ENCODE results near the gene BTG4.
A peak's percentile ranks its signal among the peaks of the same experiment; 100 is the strongest.

The BTG4 gene

DNA sequence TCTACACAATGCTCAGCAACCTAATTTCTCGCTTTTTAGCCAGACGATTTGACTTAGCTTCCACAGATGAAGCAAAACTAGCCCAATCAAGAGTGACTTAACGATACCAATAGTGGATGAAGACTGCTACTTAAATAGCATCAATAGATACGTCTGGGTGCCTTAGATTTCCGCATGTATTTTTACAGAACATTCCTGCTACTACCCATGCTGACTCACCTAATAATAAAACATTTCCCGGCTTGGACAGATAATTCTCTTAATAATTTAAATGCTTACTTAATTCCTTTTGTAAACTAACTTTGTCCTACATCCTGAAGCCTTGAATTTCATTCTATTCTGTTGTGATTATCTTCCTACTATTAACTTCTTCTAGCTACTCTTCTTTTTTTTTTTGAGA is 23.1 kb upstream of the BTG4 start:
- no peak for DNase-seq

DNA sequence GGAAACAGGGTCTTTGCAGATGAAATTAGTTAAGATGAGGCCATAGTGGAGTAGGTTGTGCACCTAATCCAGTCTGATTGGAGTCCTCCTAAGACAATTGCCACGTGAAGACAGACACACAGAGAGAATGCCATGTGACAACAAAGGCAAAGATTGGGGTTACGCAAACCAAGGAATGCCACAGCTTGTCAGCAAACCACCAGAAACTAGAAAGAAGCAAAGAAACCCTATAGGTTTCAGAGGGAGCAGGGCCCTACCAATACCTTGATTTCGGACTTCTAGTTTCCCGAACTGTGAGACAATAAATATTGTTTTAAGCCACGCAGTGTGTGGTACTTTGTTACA is 20.2 kb upstream of the BTG4 start:
- no peak for DNase-seq

DNA sequence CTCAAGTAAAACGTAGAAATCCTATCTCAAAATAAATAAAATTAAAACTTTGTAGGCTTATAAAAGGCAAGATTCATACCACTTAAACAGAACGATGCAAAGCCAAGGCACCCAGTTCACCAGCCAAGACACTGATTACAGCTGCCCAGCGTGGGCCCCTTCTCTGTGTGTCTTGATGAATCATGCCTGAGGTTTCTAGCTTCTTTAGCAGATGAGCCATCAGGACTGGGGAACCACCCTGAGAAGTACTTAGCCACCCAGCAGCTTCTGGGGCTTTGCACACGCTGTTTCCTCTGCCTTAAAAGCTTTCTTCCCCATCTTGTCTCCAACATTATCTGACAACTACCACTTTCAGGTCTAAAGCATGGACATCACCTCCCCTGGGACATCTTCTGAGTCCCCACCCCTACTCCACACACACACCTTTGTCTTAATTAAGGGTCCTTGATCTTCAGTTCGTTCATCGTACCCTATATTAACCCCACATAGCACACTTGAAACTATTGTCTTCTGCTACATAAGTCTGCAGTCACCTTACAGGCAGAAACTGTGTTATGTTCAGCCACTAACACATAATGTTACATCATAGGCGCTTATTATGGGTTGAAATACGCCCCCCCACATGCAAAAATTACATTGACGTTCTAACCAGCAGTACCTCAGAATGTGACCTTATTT is 19.6 kb upstream of the BTG4 start:
- DNase-seq: no peak

DNA sequence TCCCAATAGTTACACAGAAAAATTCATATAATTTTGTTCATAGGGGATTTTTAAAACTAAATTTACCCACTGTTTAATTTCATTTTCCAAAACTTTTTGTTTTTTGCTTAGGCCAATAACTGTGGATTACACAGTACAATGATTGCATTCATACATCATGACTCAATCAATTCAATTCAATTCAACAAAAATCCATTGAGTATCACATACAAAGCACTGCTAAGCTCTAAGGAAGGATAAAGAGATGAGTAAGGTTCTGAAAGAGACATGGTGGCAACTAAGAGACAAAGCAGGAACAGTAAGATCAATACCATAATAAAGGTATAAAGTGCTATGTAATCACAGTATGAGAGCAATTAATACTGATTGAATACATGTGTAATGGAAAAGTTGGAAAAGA is 18.9 kb upstream of the BTG4 start:
- no peak for DNase-seq

DNA sequence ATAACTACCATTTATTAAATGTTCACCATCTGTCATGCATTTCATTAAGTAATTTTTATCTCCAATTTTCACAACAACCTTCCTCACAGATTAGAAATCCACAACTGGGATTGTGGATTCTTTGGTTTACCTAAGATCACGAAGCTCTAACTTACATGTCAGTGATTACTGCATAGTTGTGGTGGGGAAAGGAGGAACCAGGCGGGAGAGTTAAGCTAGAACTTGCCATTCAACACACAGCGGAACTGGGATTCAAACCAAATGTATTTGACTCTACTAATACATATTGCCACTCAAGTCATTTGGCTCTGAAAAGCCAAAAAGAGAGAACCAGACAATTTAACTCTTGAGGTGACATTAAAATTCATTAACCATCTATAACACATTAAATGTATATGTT is 17.9 kb upstream of the BTG4 start:
- DNase-seq: no peak

DNA sequence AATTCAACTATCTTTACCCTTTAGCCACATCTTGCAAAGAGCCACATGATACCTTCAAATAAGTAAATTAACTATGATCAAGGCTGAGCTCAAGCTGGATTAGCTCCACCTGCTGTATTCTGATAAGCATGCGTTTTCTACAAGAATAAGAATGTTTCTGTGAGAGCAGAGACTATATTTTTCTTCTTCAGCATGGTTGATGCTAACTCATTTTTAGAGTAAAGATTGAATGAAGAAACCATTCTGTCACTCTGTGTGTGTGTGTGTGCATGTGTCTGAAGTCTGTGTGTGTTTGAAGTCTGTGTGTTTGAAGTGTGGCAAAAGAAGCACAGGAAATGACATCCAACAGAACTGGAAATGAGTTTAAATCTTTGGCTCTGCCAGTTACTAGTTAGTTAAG is 16.4 kb upstream of the BTG4 start:
- no peak for DNase-seq

DNA sequence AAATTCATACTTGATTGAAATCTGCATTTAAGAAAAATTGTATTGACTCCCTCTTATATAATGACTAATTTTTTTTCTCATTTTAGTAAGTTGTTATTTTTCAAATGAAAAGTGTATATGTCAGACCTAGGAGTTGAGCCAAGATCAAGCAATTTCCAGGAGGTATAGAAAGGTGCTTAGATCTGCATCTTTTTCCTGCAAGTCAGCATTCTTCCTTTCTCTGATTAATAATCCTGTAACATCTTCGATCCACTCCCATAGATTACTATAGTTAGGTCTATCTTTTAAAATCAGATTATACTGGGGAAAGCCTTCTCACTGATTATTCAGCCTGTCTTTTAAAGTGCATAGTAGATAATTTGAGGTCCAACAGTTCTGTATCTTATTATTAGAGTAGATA is 15.1 kb upstream of the BTG4 start:
- no peak for DNase-seq

DNA sequence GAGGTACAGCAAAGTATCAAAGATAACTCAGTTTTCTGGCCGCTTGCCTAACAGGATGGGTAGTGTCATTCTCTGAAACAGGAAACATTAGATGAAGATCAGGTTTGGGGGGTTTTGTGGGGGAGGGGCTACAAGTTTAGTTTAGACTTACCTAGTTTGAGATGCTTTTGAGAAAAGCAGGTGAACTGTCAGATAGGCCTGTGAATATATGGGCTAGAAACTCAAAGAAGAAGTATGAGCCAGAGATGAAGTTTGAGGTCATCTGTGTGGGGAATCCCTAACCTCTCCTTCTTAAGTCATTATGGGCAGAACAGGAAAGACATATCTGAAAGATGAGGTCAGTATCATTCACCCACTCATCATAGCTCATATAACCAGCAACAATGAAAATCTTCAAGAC is 14.3 kb upstream of the BTG4 start:
- no peak for DNase-seq

DNA sequence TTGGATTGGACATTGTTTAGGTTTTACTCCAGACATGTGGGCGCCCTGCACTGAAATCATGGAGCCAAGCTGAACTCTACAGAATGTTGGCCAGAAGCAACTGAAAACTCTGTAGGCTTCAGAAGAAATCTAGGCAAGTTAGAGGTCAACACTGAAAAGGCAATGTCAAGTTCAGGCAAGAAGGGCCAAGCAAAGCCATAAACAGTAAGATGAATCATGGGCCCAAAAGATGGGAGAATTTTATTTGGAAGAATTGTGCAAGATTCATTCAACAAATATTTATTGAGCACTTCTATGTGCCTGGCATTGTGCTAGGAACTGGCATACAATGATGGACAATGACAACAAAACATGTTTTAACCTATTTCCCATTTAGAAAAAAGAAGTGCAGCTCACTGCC is 13.3 kb upstream of the BTG4 start:
- DNase-seq: no peak

DNA sequence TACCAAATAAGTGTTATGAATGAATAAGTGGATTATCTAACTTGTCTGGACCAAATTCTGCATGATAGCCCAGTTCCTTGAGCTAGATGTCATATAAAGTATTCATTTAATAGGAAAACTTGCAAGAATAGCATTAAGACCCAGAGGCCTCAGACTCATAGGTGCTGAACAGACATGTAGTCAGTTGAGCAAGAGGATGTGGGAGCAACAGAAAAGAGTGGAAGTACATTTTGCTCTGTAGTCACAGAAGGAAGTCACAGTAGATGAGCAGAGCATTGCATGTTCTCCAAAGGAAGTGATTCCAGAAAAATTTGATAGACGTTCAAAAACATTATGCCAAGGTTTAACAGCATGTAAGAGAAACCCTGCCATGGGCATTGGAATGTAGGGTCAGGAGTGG is 11.9 kb upstream of the BTG4 start:
- no peak for DNase-seq

DNA sequence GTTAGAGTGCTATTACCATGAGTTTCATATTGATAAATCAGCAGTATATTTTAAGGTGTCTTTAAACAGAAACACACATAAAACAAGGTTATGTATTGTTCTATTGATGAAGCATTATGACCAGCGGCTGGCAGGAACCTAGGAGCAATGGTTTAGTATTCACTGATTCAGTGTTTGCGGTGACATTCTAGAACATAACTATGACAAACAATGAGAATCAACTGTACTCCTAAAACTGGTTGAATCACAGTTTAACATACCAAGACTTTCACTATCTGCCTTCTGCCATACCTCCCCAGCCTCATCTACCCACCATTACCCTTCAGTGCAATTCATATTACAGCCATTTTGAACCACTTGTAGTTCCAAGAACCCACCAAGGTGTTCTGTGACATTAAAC is 11.2 kb upstream of the BTG4 start:
- DNase-seq: no peak

DNA sequence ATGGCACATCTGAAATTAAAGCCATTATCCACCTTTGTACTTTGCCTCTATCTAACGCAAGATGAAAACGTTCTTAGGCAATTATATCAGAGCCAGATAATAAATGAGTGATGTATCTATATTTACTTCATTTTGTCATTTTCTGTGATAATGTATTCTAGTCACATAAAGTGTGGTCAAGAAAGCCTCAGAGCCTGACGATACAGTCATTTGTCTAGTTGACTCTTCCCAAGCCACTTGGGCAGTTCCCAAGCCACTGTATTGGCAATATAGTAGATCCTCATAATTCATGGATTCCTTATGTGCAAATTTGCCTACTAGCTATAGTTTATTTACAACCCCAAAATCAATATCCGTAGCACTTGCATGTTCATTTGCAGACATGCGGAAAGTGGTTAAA is 10.2 kb upstream of the BTG4 start:
- no peak for DNase-seq

DNA sequence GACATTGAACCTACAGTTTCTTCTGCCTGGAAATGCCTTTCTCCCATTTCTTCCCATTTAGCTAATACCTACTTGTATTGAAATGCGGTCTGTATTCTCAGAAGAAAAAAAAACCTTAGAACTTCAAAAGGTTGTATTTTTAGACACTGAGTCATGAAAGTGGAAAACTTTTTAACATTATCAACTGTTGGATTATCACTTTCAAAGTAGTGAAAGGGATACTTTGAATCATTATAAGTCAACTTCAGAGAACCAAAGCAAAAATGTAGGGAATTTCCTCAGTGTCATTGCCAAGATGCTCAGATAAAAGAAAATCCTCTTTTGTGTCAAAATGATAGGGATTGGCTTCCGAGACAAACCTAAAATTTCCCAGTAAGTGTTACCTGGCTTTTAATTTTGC is 8.9 kb upstream of the BTG4 start:
- DNase-seq: no peak

DNA sequence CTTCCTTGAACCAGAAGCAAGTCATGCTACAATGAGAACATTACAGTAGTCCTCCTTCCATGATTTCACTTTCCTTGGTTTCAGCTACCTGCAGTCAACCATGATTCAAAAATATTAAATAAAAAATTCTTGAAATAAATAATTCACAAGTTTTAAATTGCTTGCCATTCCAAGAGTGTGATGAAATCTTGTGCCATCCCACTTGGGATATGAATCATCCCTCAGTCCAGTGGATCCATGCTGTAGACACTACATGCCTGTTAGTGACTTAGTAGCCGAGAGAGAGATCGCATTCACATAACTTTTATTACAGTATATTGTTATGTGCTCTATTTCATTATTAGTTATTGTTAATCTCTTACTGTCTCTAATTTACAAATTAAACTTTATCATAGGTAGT is 8.4 kb upstream of the BTG4 start:
- no peak for DNase-seq

DNA sequence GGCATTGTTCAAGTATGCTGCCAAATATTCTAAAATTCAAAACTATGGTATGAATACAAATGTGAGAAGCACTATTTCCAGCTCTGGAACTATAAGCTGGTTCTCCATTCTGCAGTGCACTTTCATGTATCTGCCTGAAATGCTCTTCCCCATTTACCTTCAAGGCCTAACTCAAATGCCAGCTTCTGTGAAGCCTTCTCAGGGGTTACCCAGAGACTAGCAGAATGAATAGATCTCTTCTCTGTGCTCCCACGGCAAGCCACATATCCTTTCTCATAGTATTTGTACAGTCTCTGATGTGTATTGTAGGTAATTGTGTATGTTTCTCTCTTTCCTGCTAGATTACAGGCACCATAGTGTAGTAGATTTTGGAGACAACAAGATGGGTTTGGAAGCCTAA is 6.5 kb upstream of the BTG4 start:
- DNase-seq: no peak

DNA sequence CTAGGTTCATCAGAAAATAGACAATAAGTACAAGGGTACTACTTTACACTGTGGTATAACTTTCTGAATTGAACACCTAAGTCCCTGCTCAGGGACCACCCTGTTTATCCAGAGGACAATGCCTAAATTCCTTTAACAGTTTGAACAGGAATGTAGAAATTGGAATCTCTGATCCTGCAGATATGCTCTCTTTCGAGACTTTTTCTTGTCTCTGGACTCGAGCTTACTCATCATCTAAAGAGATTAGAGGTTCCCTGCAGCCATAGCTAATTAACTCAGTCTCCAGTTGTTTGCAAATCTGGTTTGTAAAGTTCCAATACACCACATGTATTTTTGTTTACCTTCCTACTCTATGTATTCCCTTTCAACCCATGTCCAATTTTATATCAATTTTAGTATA is 3.4 kb upstream of the BTG4 start:
- DNase-seq: no peak

DNA sequence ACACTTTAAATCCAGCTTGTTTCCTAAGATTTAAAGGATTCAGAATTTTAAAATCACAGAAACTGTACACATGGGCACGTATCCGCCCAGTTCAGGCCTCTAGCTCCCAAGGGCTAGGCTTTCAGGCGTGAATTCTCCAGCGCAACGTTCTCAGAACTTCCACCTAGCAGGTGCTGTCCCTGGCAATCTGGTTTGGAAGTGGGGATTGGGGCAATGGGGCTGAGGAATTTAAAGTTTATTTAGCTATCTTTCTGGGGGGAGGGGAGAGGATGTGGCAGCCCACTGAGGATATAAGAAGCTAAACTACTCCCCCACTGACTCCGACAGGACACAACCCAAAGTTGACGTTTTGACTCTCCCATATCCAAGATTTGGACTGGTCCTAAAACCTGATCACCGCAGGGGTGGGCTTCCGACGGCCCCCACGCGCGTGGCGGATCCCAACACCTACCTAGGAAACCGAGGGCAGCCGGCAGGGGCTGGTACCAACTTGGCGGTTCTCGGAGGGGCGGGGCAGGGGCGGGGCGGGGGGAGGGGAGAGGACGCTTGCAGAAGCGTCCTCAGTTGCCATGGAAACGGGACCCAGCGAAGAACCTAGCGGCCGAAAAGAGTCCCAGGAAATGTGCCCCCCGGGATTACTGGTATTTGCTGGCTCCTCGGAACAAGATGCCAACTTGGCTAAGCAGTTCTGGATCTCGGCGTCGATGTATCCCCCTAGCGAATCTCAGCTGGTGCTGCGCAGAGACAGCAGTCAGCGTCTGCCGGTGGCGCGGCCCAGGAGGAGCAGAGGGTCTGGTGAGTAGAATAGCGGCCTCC is 2.2 kb upstream of the BTG4 start, which contains the start of gene HOATZ:
HOATZ (plus strand) TSS at position 563 of the 816 bp plus-strand sequence; CDS start at position 570, 7 bp downstream.
- peak; percentile 76 for DNase-seq

DNA sequence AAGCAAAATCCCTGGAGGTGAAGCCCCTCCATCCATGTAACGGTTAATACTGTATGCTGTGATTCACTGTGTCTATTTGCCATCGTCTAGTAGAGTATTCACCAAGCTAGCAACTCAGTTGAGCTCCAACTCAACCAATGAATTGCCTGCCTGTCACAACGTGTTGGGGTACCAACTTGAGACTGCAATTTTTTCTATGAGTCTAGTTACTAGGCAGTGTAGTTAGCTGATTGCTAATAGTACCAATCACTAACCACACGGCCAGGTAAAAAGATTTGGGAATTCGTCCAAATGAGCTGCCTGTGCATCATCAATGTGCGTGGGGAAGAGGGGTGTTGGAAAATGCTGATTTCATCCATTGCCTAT is 1.0 kb upstream of the BTG4 start:
- no peak for DNase-seq

DNA sequence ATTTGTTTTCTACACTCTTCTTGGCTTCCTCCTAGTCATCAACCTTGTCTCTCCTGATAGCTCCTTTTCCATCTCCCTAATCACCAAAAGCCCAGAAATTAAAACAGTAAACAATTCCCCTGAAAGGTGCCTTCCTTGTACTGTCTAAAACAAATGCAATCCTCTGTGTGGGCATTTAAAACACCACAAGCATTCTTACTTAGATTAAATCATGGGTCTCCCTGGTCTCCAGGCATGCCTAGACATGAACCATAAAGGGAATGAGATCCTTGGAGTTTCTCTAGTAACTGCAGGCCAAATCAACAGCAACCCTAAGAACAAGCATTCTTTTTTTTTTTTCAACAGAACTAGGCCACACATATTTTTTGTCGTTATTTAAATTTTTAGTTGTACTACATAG is 1.9 kb downstream of the BTG4 start:
- DNase-seq: no peak

DNA sequence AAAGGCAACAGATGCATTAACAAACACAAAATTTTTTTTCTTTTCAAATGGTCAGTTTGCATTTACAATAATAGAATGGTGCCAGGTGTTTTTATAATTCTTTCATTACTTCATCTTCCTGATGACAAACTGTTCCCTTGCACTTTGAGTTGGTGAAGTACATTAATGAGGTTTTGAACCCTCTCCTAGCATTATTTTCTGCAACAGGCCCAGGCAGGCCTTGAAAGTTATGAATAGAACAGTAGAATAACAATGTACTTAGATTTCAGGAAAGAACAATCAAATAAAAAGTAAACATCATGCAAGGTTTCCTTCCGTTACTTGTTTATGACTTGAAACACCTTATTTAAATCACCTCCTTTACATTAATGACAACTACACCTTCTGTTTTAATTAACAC is 9.6 kb downstream of the BTG4 start:
- DNase-seq: no peak

DNA sequence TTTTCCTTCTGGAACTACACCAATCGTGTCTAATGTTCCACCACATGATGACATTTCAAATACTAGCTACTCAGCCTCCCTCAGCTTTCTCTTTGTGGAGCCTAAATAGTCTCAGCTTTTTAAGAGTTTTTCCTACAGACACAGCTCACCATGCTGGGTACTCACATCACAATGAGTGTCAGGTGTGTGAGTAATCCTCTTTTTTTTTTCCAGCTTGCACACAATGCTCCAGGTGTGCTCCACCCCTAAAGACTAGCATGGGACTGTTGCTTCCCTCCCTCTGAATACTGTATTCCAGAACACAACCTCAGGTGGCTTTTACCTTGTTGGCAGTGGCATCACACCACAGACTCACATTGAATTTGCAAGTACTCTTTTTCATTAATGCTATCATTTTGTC is 11.7 kb downstream of the BTG4 start:
- DNase-seq: no peak

DNA sequence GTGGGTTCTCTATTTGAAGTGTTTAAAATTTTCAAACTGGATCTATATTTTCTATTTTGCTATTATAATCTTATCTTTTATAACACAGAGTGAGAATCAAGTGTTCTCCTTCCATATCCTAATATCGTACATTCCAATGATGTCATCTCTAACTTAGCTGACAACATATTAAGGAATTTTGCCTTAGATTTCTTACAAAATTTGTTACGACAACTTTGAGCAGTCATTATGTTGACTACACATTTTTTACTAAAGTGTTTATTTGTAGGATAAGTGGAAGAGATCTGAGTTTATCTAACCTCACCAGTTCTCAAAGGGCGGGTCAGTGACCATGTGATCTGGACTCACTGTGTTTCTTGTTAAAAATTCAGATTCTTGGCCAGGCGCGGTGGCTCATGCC is 12.7 kb downstream of the BTG4 start:
- DNase-seq: no peak

DNA sequence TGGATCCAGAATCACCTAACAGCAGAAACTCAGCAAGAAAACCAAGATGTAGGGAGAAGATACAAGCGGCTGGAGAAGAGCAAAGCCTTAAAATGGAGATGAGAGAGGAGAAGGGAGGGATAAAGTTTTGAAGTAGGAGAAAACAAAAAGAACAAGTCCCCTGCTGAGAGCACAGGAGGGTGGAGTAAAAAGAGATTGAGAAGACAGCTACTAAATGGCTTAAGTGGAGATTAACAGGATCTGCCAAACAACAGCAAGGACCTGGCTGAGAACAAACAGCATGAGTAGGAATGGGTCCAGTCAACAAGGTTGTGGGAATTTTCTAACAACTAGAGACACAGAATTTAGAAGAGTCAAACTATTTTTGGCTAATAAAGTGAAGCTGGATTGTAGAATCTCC is 18.1 kb downstream of the BTG4 start:
- DNase-seq: no peak

DNA sequence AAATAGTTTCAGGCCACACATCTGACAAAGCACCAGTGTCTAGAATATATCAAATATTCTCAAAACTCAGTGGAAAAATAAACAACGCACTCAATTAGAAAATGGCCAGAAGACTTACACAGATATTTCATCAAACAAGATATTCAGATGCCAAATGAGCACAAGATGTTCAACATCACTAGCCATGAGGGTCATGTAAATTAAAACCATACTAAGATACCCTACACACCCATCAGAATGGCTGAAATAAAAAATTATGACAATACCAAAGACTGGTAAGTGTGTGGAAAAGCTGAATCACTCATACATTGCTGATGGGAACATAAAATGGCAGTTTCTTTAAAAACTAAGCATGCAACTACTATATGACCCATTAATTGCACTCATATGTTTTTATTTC is 21.7 kb downstream of the BTG4 start:
- no peak for DNase-seq

DNA sequence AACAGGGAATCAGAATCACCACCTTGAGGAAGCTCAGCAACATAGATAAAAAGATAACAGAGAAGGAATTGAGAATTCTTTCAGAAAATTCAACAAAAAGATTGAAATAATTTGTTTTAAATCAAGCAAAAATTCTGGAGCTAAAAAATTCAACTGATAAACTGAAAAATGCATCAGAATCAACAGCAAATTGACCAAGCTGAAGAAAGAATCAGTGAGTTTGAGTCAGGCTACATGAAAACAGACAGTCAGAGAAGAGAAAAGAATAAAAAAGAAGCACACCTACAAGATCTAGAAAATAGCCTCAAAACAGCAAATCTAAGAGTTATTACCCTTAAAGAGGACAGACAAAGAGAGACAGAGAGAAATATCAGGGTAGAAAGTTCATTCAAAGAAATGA is 28.8 kb downstream of the BTG4 start:
- DNase-seq: no peak
